Calu3 (cell line): ENCODE data around the gene NEK2. TPM values are rescaled to one million over a fixed set of nuclear protein-coding genes. Genes with fewer than 3 reads are reported as not detected.

Source experiments
- BruUV-seq: library from RNA; stranded (reverse); fragments of 400-500 nt; replicated peaks from 2 replicates; lab custom pipeline; 2021; lab: Mats Ljungman, UMichigan
- CTCF ChIA-PET: fragments of 300-600 bp; sonication (Branson Sonifier 250); formaldehyde crosslinking; loops from one replicate; lab custom pipeline; 2022; ENCODE audit warnings: antibody characterized with exemption; lab: Charles Lee
- DNase-seq: peaks from one replicate; pipeline ENCODE4 v3.0.0; 2022
- H3K27ac Mint-ChIP-seq: one replicate; pipeline ENCODE4 v1.8.0; 2022; ENCODE audit warnings: mixed read lengths; ENCODE audit not compliant: unreplicated experiment
- H3K27me3 Mint-ChIP-seq: one replicate; pipeline ENCODE4 v1.8.0; 2022; ENCODE audit warnings: mixed read lengths; ENCODE audit not compliant: unreplicated experiment
- H3K36me3 Mint-ChIP-seq: one replicate; pipeline ENCODE4 v1.8.0; 2022; ENCODE audit warnings: mild to moderate bottlenecking, moderate library complexity, mixed read lengths; ENCODE audit not compliant: insufficient read depth, unreplicated experiment
- H3K4me1 Mint-ChIP-seq: one replicate; pipeline ENCODE4 v1.8.0; 2022; ENCODE audit warnings: mild to moderate bottlenecking, low read depth, mixed read lengths; ENCODE audit not compliant: unreplicated experiment
- H3K4me3 Mint-ChIP-seq: one replicate; pipeline ENCODE4 v1.8.0; 2022; ENCODE audit warnings: mild to moderate bottlenecking, low read depth, moderate library complexity, mixed read lengths; ENCODE audit not compliant: unreplicated experiment
- H3K9me3 Mint-ChIP-seq: one replicate; pipeline ENCODE4 v1.8.0; 2022; ENCODE audit warnings: low read depth, mixed read lengths; ENCODE audit not compliant: unreplicated experiment
- CTCF ChIP-seq: fragments of 200-600 bp; IDR thresholded peaks from one replicate; pipeline ENCODE4 v1.8.0; 2022; ENCODE audit warnings: antibody characterized with exemption; ENCODE audit not compliant: unreplicated experiment
- intact Hi-C: fragments of 100-400 bp; cut with micrococcal nuclease; formaldehyde crosslinking; loops from one replicate; pipeline ENCODE4 v1.10.0; 2022; ENCODE audit not compliant: unreplicated experiment
- total RNA-seq: library from RNA; stranded (reverse); gene quantifications from 2 replicates; pipeline ENCODE4 v1.2.3, GENCODE V29; 2022

The NEK2 gene
- total RNA-seq, 1 experiment from 2014 or later: 43.2 TPM

- intact Hi-C loops: no loop called here
- TF ChIP-seq CTCF: no peak
- no peak overlapping the region for H3K4me3 Mint-ChIP-seq
- no peaks in the 10 kb centered on the region for H3K9me3 Mint-ChIP-seq
- no peak overlapping the region for H3K27ac Mint-ChIP-seq
- H3K36me3 Mint-ChIP-seq: no peaks in the 10 kb centered on the region
- BruUV-seq: no TSS peak
- no peak for DNase-seq
- CTCF ChIA-PET: no interaction called here
- no peaks in the 10 kb centered on the region for H3K27me3 Mint-ChIP-seq
- no peaks in the 10 kb centered on the region for H3K4me1 Mint-ChIP-seq
Observed at GRCh38 chr1:211623515-211623914, 51.9 kb downstream of the NEK2 start.

GRCh38 chr1:211621447-211622198 lies 53.8 kb downstream of the NEK2 start:
- no peak overlapping the region for H3K27ac Mint-ChIP-seq
- no peaks in the 10 kb centered on the region for H3K4me1 Mint-ChIP-seq
- no peaks in the 10 kb centered on the region for H3K36me3 Mint-ChIP-seq
- no peaks in the 10 kb centered on the region for H3K27me3 Mint-ChIP-seq
- TF ChIP-seq CTCF: no peak
- no TSS peak for BruUV-seq
- DNase-seq: no peak
- H3K9me3 Mint-ChIP-seq: no peaks in the 10 kb centered on the region
- H3K4me3 Mint-ChIP-seq: no peak overlapping the region
- intact Hi-C loops: no loop called here
- CTCF ChIA-PET: interaction anchor here (0.7 to 1.0 kb wide), 2 partner anchors 13 to 20 kb away, joined by 4 to 7 read pairs; no protein-coding TSS in a partner anchor

GRCh38 chr1:211620097-211620496 lies 55.3 kb downstream of the NEK2 start:
- DNase-seq: no peak
- BruUV-seq: no TSS peak
- CTCF ChIA-PET: no interaction called here

More at GRCh38 chr1:211620097-211620496, 55.3 kb downstream of the NEK2 start:
- no peak for TF ChIP-seq CTCF
- Mint-ChIP-seq H3K4me3 (no peak overlapping the region), H3K36me3 (no peaks in the 10 kb centered on the region), H3K27ac (no peak overlapping the region), H3K9me3 (no peaks in the 10 kb centered on the region), H3K27me3 (no peaks in the 10 kb centered on the region), H3K4me1 (no peaks in the 10 kb centered on the region)
- intact Hi-C loops: no loop called here
